Measurements from ENCODE around the gene DAAM2. TPM values are rescaled to one million over a fixed set of nuclear protein-coding genes. Genes with fewer than 3 reads are reported as not detected.

Gene DAAM2
- total and polyA plus RNA-seq, 9 of the 15 experiments (the other 6 are each of a cell fraction or from before 2014, with no cell fraction given) = 0.01 to 0.07 TPM; not detected in 7

GRCh38 chr6:39942903-39943580 lies 150.9 kb downstream of the DAAM2 start (continued):
- no peak for TF ChIP-seq NR2C2 (CRISPR knock-in tag; IDR thresholded peaks at IDR 0.05)
- TF ChIP-seq NR2C2 (tag; IDR thresholded peaks at IDR 0.05) = peak; percentile 61
- no peak for TF ChIP-seq NR4A1 (CRISPR knock-in tag; IDR thresholded peaks at IDR 0.05)
- TF ChIP-seq NR4A1 (tag; IDR thresholded peaks at IDR 0.05) = no peak
- TF ChIP-seq TFAP4 (CRISPR knock-in tag; IDR thresholded peaks at IDR 0.05; ENCODE audit: borderline replicate concordance) = no peak
- no peak for TF ChIP-seq ATF2 (CRISPR knock-in tag; IDR thresholded peaks at IDR 0.05)
- no peak for TF ChIP-seq POU5F1 (IDR thresholded peaks at IDR 0.05; ENCODE audit: borderline replicate concordance, low read depth, low read length, partially characterized antibody)
- TF ChIP-seq KLF13 (tag; IDR thresholded peaks at IDR 0.05; ENCODE audit: borderline replicate concordance, low read depth) = no peak
- no peak for TF ChIP-seq DNMT1 (IDR thresholded peaks at IDR 0.05)
- peak; percentile 70 for TF ChIP-seq ATF7 (IDR thresholded peaks at IDR 0.05)
- TF ChIP-seq HSF4 (CRISPR knock-in tag; IDR thresholded peaks at IDR 0.05; ENCODE audit: borderline replicate concordance) = no peak
- TF ChIP-seq ZNF766 (CRISPR knock-in tag; conservative IDR thresholded peaks at IDR 0.05) = no peak
- peak; percentile 8; the same call in 1 of the 2 replicates for TF ChIP-seq ZNF589 (CRISPR knock-in tag; IDR thresholded peaks at IDR 0.05; ENCODE audit: low read depth)
- no peak for TF ChIP-seq GABPB1 (CRISPR knock-in tag; IDR thresholded peaks at IDR 0.05)
- TF ChIP-seq SMAD3 (CRISPR knock-in tag; conservative IDR thresholded peaks at IDR 0.05) = no peak
- TF ChIP-seq TRIM25 (IDR thresholded peaks at IDR 0.05; ENCODE audit: borderline replicate concordance) = no peak
- no peak for TF ChIP-seq RBM39 (optimal IDR thresholded peaks at IDR 0.05; ENCODE audit: low read depth, low read length)
- TF ChIP-seq KDM2B (CRISPR knock-in tag; IDR thresholded peaks at IDR 0.05) = no peak
- TF ChIP-seq AFF4 (CRISPR knock-in tag; IDR thresholded peaks at IDR 0.05) = no peak
- no peak for TF ChIP-seq ZNF436 (CRISPR knock-in tag; IDR thresholded peaks at IDR 0.05)
